HG02973 (cell line): Measurements from ENCODE around the gene FHIP1B.
"Not testable (repeated sequence)": the region's sequence is repeated elsewhere in the genome, so short reads cannot be mapped to it uniquely, and the experiment has no call there.

Experiments
- ATAC-seq: cut with Tn5 transposase; IDR thresholded peaks from one replicate; pipeline ENCODE4 v1.9.1; 2021; ENCODE audit warnings: moderate library complexity; ENCODE audit not compliant: unreplicated experiment

Gene FHIP1B

DNA sequence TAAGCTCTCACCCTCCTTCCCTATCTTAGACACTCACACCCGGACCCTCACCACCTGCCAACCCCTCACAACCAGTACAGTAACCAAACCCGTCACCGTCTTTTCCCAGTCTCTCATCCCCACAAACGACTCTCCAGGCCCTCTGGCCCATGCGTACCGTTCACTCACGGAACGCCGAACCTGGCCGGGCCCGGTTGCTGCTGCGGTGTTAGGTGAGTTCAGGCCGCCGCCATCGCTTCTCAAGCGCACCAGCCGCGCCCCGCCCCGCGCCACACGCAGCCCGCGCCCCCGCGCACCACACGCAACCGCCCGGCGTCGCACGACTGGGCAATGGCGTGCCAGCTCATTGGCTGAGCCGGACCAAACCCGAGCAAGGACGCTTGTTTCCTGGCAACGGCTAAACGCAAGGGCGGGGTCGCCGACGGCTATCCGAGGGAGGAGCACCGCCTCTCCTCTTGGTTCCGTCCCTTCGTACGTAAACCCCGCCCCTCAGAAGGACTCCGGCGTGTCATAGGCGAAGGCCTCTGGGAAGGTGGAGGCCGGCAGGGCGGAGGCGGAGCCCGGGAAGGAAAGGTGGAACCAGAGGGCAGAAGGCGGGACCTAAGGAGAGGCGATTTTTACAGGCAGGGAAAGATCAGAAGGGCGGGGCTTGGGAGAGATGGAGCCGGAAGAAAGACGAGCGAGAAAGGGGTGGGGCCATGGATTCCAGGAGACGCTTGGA is at the start of gene FHIP1B:
TSS of gene FHIP1B (minus strand) at position 250 of the 721 bp plus-strand sequence. CDS start 10,120 bp downstream, outside the sequence.
- ATAC-seq: peak; percentile 95

DNA sequence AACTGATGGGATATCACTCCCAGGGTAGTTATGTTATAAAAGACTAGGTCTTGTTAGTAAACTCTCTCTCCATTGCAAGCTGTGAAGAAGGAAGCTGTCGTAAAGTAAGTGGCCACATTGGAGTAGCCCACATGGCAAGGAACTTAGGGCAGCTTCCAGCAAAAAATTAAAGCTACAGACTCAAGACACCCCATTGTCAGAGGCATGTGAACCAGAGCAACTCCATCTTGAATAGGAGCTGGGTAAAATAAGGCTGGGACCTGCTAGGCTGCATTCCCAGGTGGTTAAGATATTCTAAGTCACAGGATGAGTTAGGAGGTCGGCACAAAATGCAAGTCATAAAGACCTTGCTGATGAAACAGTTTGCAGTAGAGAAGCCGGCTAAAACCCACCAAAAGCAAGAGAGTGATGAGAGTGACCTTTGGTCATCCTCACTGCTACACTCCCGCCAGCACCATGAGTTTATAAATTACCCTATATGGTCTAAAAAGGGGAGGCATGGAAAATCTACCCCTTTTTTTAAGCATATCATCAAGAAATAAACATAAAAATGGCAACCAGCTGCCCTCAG is 49.1 kb upstream of the FHIP1B start:
- ATAC-seq: no peak

DNA sequence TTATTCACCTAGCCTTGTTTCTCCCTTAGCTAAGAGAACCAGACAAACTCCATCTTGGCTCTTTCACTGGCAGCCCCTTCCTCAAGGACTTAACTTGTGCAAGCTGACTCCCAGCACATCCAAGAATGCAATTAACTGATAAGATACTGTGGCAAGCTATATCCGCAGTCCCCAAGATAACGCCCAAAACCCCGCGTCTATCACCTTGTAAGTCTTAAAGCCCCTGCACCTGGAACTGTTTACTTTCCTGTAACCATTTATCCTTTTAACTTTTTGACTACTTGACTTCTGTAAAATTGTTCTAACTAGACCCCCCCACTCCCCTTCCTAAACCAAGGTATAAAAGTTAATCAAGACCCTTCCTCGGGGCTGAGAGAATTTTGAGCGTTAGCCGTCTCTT is 46.4 kb upstream of the FHIP1B start:
- ATAC-seq: not testable (repeated sequence)

DNA sequence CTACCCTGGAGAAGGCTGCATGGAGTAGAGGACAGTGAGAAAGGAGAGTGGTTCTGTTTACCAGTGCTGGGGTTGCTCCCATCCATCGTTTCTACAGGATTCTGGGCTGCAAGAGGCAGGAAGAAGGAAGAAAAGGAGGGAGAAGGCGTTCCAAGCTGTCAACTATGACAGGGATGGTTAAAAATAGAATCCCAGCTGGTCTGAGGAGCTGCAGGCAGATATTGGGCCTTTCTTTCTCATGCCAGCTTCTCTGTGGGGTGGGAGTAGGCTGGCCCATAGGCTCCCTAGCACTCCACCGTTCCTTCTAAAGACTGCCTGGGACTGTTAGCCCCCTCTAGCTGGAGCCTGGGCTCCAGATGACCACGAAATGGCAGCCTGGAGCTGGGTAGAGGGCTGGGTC is 38.8 kb upstream of the FHIP1B start:
- no peak for ATAC-seq

DNA sequence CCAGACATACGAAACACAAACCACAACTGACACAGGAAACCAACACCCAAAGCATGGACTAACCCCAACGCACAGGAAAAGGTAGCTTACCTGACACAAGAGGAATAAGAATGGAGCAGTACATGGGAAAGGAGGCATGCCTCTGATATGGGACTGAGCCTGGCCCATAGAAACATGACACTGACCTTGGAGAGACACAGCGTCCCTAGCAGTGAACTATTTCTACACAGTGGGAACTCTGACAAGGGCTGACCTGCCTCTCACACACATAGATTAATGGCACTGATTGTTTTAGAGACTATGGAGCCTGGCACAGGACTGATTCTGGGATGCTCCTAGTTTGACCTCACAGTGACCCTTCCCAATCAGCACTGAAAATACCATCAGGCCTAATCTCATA is 37.2 kb upstream of the FHIP1B start:
- ATAC-seq: no peak

DNA sequence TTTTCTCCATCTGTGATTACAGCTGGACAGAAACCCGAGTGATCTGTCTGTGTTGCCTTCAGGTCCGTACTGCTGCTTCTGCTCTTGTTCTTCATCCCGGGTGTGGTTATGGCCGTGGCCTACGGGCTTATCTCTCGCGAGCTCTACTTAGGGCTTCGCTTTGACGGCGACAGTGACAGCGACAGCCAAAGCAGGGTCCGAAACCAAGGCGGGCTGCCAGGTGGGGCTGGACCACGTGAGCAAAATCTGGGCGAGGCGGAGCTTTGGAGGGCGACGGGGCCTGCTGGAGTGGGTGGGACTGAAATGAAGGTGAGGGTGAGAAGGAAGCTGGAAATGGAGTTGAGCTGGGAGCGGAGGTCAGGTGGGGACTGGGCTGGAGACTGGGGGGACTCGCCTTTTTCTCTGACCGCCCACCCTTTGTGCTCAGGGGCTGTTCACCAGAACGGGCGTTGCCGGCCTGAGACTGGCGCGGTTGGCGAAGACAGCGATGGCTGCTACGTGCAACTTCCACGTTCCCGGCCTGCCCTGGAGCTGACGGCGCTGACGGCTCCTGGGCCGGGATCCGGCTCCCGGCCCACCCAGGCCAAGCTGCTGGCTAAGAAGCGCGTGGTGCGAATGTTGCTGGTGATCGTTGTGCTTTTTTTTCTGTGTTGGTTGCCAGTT is 36.3 kb upstream of the FHIP1B start:
- ATAC-seq: no peak

DNA sequence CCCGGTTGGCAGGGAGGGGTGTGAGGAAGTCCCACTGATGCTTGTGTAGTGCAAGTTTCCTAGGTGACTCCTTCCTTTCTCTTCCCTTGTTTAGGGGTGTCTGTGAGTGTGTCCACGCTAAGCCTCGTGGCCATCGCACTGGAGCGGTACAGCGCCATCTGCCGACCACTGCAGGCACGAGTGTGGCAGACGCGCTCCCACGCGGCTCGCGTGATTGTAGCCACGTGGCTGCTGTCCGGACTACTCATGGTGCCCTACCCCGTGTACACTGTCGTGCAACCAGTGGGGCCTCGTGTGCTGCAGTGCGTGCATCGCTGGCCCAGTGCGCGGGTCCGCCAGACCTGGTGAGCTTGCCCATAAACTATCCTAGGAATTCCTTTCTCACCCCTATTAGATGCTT is 35.6 kb upstream of the FHIP1B start:
- no peak for ATAC-seq

DNA sequence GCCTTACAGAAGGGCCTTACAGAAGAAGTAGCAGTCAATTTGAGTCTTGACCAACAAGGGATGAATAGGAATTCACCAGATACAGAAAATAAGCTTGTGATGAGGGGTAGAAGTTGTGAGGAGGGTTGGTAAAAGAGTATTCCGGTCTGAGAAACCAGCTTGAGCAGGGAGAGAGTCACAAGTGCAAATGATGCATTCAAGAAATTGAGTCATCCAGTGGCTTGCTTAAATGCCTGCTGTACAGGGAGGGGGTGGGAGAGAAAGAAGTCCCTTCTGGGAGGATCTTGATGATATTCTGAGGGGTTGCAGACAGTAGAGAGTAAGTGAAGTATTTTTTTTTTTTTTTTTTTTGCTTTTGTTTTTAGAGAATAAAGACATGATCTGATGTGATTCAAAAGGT is 34.4 kb upstream of the FHIP1B start:
- no peak for ATAC-seq

DNA sequence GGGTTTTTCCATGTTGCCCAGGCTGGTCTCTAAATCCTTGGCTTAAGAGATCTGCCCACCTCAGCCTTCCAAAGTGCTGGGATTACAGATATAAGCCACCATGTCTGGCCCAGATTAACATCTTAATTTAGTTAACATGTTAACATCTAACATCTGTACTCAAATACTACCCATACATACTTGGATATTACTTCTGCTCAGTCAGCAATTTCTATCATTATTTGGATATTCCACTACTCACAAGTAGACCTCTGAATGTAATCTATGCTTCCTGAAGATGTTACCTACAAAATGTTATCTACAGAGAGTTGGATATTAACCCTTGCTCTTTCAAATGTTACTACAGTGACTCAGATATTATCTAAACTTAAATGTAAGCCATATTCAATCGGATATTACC is 29.2 kb upstream of the FHIP1B start:
- ATAC-seq: no peak

DNA sequence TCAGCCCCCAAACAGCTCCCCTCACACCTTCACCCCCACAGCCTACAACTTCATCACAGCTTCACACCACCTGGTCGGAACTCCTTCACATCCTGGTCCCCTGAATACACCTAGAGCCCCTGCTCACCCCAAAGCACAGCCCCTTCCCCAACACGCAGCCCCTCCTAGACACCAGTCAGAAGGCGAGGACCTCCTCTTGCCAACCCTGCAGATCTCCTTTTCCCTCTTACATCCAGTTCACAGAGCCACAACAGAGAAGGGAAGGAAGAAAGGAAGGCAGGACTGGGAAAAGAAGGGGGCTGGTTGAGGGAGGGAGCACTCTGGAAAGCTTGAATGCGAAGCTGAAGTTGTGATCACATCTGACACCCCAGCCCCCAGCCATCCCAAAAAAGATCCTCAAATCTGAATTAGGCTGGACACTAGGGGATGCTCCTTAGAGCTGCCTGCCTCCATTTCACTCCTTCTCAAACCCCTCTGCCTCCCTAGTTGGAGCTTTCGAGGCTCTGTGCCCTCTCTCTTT is 25.8 kb upstream of the FHIP1B start:
- no peak for ATAC-seq

DNA sequence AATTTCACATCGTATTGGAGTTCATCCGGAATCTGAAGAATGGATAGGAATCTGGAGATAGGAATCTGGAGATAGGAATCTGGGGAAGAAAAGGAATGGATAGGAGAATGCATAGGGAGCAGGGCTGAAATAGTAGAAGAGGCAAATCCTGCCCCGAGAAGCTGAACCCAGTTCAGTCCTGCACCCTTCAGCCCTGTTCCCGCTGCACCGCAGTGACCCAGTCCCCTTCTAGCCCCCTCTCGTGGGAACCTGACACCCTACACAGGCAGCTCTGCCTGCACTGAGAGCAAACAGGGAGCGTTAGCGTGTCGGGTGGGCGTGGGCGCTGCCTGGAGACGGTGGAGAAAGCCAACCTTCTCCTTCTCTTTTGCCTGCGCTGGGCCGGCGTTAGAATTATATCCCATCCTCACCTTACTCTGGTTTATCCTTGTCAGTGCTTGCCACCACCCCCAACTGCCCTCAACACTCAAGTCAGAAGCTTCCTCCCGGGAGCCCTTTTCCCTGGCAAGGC is 24.2 kb upstream of the FHIP1B start:
- ATAC-seq: no peak

DNA sequence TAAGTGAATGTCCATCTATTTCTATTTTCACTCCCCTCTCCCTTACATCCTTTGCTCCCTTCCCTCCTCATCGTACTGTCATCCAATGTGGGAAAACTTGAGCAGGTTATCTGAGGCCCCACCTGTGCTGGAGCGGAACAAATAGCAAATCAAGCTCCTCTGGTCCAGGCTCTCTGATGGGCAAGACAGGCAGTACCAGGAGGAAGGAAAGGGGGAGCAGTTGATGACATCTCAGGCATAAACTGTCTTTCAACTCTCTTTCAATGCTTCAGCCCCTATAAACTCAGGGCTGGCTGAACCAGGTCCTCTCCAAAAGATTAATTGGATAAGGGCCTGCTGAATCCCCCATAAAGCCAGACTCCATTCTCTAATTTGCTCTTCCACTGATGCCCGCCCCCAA is 23.7 kb upstream of the FHIP1B start:
- no peak for ATAC-seq

DNA sequence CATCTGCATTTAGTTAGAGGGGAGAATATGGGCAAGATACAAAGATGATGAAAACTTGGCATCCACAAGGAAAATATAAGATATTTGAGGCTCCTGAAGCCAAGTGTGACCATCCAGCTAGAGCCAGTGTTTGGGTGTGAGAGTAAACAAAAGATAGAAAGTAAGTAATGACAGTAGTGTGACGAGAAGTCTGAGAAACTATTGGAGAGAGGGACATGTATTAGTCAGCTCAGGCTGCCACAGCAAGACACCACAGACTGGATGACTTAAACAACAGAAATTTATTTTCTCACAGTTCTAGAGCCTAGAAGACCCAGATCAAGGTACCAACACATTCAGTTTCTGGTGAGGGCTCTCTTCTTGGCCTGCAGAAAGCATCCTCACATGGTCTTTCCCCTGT is 18.8 kb upstream of the FHIP1B start:
- ATAC-seq: peak; percentile 87

DNA sequence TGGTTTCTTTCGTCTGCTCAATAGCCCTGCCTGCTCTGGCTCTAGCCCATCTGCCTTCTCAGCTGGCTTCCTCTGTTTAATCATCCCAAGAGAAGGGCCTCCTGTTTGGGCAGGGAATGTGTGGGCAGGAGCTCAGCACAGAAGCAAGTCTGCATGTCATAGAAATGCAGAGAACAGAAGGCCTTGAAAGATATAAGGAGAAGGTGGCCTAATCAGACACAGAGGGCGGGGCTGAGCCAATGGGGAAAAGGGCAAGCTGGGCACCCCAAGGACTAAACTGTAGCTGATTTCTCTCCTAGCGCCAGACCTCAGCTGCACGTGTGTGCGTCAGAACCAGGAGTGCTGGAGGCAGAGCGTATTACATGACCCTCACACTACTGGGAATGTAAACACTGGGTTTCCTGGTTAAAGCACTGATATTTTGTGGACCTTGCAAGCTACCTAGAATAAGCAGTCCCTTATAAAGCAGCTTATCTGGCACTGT is 17.6 kb upstream of the FHIP1B start:
- no peak for ATAC-seq

DNA sequence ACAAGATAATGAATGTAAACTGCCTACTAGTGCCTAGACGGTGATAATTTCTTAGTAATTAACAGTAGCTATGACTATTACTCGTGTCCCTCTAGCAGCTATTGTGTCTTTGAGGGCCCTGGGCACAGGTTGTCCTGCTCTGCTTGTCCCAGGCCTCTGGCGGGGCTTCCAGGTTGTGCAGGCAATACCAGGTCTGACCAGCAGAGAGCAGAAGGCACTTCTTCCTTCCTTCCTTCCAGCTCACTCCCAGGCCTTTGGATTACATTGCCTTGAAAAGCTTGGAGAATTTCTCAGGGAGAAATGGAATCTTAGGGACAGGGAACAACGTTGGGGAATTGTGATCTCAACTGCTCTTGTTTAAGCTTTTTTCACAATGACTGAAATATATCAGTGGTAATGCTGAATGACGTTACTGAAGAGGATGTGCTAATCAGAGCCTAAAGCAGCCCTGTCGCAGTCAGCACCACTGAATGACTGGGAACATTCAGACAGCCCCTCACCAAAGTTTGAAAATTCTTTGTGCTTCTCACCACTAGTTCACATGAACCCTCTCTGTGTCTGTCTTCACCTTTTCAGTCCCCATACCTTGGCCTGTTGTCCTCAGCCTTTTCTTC is 16.8 kb upstream of the FHIP1B start:
- ATAC-seq: peak; percentile 73

DNA sequence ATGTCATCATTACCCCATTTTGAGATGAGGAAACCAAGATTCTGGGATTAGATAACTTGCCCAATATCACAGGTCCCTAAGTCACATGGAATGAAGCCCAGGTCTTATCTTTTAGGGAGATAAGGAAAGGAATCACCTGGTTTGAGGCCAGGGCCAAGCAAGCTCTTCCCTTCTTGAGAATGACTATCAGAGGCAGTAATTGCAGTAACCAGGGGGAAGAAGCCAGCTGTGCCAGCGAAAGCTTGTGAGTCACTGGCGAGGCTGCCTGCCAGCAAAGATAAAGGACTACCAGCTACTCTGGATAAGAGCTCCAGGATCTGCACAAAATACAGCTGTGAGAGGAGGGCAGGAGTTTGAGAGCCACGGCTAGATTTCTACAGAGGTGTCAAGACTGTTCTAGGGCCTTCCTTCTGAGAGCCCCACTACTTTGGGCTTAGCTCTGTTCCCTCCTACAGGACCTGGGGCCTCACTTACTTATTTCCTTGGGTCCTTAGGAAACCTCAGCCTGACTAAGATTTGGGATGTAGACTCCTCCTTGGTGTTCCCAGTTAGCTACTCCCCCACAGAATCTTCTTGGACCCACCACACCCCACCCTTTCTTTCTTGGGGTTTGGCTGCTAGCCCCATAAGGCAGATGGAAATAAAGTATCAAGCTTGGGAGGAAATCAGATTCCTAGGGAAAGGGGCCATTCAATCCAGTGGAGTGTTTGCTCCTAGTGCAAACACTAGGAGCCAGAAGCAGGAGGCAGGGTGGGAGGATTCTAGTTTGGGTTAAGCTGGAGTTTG is 15.5 kb upstream of the FHIP1B start:
- no peak for ATAC-seq

DNA sequence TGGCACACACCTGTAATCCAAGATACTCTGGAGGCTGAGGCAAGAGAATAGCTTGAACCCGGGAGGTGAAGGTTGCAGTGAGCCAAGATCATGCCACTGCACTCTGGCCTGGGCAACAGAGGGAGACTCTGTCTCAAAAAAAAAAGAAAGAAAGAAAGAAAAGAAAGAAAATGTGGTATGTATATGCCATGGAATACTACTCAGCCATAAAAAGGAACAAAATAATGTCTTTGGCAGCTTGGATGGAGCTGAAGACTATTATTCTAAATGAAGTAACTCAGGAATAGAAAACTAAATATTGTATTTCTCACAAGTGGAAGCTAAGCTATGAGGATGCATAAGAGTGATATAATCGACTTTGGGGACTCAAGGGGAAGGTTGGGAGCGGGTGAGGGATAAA is 14.5 kb upstream of the FHIP1B start:
- not testable (repeated sequence) for ATAC-seq

DNA sequence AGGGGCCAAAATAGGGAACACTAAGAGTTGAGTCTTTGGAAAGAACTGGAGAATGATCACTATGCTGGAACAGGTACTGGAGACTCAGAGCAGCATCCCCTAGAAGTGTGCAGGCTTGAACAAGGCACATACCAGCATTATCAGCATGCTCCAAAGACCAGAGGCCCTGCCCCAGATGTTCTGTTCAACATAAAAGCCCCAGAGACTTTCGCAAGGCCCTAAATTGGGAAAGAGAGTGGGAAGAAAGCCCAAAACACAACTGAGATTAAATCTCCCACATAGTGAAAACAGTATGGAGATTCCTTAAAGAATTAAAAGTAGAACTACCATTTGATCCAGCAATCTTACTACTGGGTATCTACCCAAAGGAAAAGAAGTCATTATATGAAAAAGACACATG is 13.8 kb upstream of the FHIP1B start:
- no peak for ATAC-seq

DNA sequence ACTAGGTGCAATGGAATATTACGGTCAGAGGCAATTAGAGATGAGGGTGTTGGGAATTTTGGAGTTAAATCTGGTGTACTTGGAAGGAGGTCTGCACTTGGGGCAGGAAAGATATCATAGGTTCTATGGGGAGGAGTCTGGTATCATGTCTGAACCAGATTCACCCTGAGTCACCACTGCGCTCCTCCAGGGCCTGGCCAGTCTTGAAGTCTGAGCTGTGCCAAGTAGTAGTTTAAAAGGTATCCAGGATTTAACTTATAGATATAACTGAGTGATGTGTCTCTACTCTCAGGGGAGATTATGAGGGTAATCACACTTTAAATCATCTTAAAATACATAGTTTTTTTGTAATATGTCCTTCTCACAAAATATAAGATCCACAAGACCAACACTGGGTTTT is 11.1 kb upstream of the FHIP1B start:
- ATAC-seq: no peak

DNA sequence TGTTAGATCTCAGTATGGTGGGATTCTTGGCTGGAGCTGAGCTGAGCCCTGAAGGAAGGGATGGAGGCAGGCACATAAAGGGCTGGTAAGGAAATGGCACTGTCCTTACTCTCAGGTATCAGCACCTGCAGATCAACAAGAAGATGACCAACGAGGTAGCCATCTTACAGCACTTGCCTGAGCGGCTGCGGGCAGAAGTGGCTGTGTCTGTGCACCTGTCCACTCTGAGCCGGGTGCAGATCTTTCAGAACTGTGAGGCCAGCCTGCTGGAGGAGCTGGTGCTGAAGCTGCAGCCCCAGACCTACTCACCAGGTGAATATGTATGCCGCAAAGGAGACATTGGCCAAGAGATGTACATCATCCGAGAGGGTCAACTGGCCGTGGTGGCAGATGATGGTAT is 6.9 kb upstream of the FHIP1B start:
- no peak for ATAC-seq

DNA sequence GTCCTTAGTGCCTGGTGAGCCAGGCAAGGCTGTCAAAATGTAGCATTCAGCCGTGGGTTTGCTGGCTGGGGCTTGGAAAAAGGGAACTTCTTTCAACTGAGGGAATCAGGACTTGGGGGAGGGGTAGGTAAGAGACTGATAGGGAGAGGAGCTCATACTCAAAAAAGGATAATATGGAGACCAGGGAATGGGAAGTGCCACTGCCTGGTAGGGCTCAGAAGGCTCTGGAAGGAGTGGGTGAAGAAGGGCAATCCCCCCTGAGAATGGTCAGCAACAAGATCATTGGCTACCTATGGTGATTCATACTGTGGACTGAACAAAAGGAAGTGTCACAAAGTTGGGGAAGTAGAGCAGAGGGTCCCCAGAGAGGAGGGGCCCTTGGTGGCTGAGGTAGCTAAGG is 6.3 kb upstream of the FHIP1B start:
- no peak for ATAC-seq
